Lower lobe of right lung (tissue), 2 donors: ENCODE data around the gene TMSB15A. TPM values are rescaled to one million over a fixed set of nuclear protein-coding genes. Genes with fewer than 3 reads are reported as not detected.
"Not testable (repeated sequence)": the region's sequence is repeated elsewhere in the genome, so short reads cannot be mapped to it uniquely, and the experiment has no call there.

Experiments used
- ATAC-seq, 2 donors: fragments of 200-7000 bp; cut with Tn5 transposase; one replicate each; pipeline ENCODE4 v1.9.1; 2020 to 2022; ENCODE audit warnings: mild to moderate bottlenecking in 2 of 2, moderate library complexity in 2 of 2
- DNase-seq: peaks from one replicate; pipeline ENCODE4 v3.0.0-alpha.2; 2020
- H3K27ac ChIP-seq: fragments of 200-600 bp; one replicate; pipeline ENCODE4 v1.8.0; 2022
- H3K27me3 ChIP-seq: fragments of 200-600 bp; one replicate; pipeline ENCODE4 v1.8.0; 2022; ENCODE audit warnings: low read depth
- H3K36me3 ChIP-seq: fragments of 200-600 bp; one replicate; pipeline ENCODE4 v1.8.0; 2022; ENCODE audit warnings: mild to moderate bottlenecking
- H3K4me1 ChIP-seq: fragments of 200-600 bp; one replicate; pipeline ENCODE4 v1.8.0; 2022
- H3K4me3 ChIP-seq: fragments of 200-600 bp; one replicate; pipeline ENCODE4 v1.8.0; 2022; ENCODE audit warnings: mild to moderate bottlenecking
- H3K9me3 ChIP-seq: fragments of 200-600 bp; one replicate; pipeline ENCODE4 v1.8.0; 2022
- CTCF ChIP-seq: fragments of 200-600 bp; IDR thresholded peaks from one replicate; pipeline ENCODE4 v1.8.0; 2022; ENCODE audit warnings: antibody characterized with exemption, mild to moderate bottlenecking
- intact Hi-C: fragments of 100-400 bp; cut with DNase I; formaldehyde crosslinking; loops from one replicate; pipeline ENCODE4 v1.11.0; 2022
- long read RNA-seq: library from polyadenylated mRNA; unstranded; transcript quantifications from one replicate; pipeline ENCODE4 v2.0.0, GENCODE V29; 2021
- total RNA-seq: library from RNA; stranded (reverse); fragmentation: NEBNext Ultra II Directional; extraction: Animal tissue kit (Norgen Biotek cat#: 25700); gene quantifications from one replicate; pipeline ENCODE4 v1.2.1, GENCODE V29; 2021
- donor health status: DM: no; HTN: yes; CAD: no; lungs with severe emphysema.

Gene TMSB15A
- total RNA-seq = 1.8 TPM
- long read RNA-seq, partial matches to known transcripts = 0 of 1 reads
- long read RNA-seq, other reads (novel, unspliced or antisense) = 0 of 1 reads

GRCh38 chrX:102515975-102516941 is at the start of gene TMSB15A:
TSS of gene TMSB15A (minus strand) at chrX:102516739.
- Histone ChIP-seq H3K9me3 (no peaks in the 10 kb centered on the region), H3K4me3 (peak within 1 kb of the TSS; percentile 58), H3K4me1 (no peaks in the 10 kb centered on the region), H3K27me3 (no peaks in the 10 kb centered on the region), H3K27ac (no peak within 1 kb of the TSS), H3K36me3 (no peaks in the 10 kb centered on the region)
- intact Hi-C loops = no loop called here
- DNase-seq = peak; percentile 76
- peak; percentile 93 to 95 for ATAC-seq
- no peak for TF ChIP-seq CTCF

DNA sequence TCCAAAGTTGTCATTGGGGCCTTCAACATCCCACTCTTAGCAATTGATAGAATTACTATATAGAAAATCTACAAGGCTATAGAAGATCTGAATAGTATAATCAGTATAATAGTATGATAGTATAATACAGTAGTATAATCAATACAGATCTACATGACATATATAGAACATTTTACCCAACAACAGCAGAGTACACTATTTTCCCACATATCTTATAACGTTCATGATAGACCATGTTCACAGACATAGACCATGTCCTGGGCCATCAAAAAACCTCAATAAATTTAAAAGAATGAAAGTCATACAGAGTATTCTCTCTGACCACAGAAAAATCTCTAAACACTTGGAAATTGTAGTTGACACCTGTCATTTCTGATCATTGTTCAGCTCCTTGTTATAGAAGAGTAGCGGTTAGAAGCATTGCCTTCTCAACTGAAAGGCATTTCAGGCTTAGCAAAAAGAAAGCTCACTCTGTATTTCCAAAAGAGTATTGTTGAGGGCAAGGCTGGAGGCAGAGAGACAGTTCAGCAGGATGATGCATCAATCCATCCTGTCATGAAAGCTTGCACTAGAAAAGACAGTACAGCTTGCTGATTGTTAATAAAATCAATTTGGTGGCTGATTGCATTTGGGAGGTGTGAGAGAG is 44.0 kb upstream of the TMSB15A start:
- no peak for ATAC-seq
- Histone ChIP-seq H3K27me3 (no peaks in the 10 kb centered on the region), H3K36me3 (no peaks in the 10 kb centered on the region), H3K27ac (no peak overlapping the region), H3K4me3 (no peak overlapping the region), H3K9me3 (no peaks in the 10 kb centered on the region), H3K4me1 (no peaks in the 10 kb centered on the region)
- TF ChIP-seq CTCF = no peak
- intact Hi-C loops = no loop called here
- no peak for DNase-seq

GRCh38 chrX:102558607-102559006 is 42.1 kb upstream of the TMSB15A start:
- H3K4me1 ChIP-seq = no peaks in the 10 kb centered on the region
- no peak for TF ChIP-seq CTCF
- no peaks in the 10 kb centered on the region for H3K9me3 ChIP-seq
- H3K27me3 ChIP-seq = no peaks in the 10 kb centered on the region
- H3K4me3 ChIP-seq = no peak overlapping the region
- intact Hi-C loops = no loop called here
- no peak for DNase-seq
- no peak for ATAC-seq
- H3K36me3 ChIP-seq = no peaks in the 10 kb centered on the region
- no peak overlapping the region for H3K27ac ChIP-seq

- DNase-seq (no peak), ATAC-seq (no peak)
- intact Hi-C loops = no loop called here
- TF ChIP-seq CTCF = no peak
- Histone ChIP-seq H3K4me3 (no peak overlapping the region), H3K27ac (no peak overlapping the region), H3K27me3 (no peaks in the 10 kb centered on the region), H3K36me3 (no peaks in the 10 kb centered on the region), H3K4me1 (no peaks in the 10 kb centered on the region), H3K9me3 (no peaks in the 10 kb centered on the region)
Measured at GRCh38 chrX:102548231-102548630, 31.7 kb upstream of the TMSB15A start.

GRCh38 chrX:102546828-102547493 is 30.4 kb upstream of the TMSB15A start:
- Histone ChIP-seq H3K27ac (no peak overlapping the region), H3K27me3 (no peaks in the 10 kb centered on the region), H3K4me1 (no peaks in the 10 kb centered on the region), H3K36me3 (no peaks in the 10 kb centered on the region), H3K9me3 (no peaks in the 10 kb centered on the region), H3K4me3 (peak overlapping the region; percentile 8)
- intact Hi-C loops = no loop called here
- ATAC-seq (no peak), DNase-seq (no peak)
- no peak for TF ChIP-seq CTCF

DNA sequence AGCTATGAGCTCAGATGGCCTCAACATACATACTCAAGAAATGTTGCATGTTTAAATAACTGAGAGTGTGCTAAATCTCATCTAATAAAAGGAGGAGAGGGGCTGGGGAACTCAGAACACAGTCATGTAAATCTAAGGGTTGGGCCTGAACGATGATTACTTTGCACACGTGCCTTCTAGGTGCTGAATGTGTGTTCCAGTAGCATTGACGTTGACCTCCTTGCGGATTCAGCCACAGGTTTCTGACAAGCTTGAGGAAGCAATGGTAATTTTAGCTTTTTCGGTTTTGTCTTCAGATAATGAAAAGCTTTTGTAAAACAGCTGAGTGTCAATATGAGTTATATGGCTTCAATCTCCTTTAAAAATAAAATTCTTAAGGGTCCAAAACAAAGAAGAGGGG is 29.6 kb upstream of the TMSB15A start:
- intact Hi-C loops, H3K4me1 ChIP-seq, H3K9me3 ChIP-seq, DNase-seq, H3K27ac ChIP-seq, H3K27me3 ChIP-seq, H3K36me3 ChIP-seq, ATAC-seq, H3K4me3 ChIP-seq: not testable (repeated sequence)
